Neural progenitor cell (in vitro differentiated cells): ENCODE measurements around the gene RASSF5.

Experiments used
- EZH2 ChIP-seq: fragments of 200-600 bp; sonication (generic); IDR thresholded peaks from 2 replicates; pipeline ENCODE4 v1.6.1; 2017; ENCODE audit warnings: antibody characterized with exemption, mild to moderate bottlenecking, moderate library complexity
- TF ChIP-seq, protein P1 (sequence below): fragments of 200-600 bp; sonication (generic); IDR thresholded peaks from 2 replicates; pipeline ENCODE4 v1.5.1; 2017; ENCODE audit warnings: antibody characterized with exemption, mild to moderate bottlenecking

DNA sequence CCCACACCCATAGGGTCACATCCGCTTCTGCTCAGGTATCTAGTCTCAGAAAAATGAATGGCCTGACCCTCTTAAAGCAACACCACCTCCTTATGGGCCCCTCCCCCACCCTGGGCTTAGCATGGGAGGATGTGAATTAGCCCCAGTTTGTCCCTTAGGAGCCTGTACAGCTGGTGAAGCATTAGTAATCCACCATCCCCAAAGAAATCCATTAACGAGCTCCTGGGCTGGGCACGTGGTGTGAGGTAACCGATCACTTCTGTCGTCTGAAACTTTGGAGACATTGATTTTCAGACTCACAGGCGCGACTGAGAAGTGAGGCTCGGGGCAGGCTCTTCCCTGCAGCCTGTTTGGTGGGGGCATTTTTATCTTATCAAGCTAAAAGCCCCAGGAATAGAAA lies 10.5 kb downstream of the RASSF5 start:
- TF ChIP-seq, protein P1, sequence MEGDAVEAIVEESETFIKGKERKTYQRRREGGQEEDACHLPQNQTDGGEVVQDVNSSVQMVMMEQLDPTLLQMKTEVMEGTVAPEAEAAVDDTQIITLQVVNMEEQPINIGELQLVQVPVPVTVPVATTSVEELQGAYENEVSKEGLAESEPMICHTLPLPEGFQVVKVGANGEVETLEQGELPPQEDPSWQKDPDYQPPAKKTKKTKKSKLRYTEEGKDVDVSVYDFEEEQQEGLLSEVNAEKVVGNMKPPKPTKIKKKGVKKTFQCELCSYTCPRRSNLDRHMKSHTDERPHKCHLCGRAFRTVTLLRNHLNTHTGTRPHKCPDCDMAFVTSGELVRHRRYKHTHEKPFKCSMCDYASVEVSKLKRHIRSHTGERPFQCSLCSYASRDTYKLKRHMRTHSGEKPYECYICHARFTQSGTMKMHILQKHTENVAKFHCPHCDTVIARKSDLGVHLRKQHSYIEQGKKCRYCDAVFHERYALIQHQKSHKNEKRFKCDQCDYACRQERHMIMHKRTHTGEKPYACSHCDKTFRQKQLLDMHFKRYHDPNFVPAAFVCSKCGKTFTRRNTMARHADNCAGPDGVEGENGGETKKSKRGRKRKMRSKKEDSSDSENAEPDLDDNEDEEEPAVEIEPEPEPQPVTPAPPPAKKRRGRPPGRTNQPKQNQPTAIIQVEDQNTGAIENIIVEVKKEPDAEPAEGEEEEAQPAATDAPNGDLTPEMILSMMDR: no peak
- no peak for TF ChIP-seq EZH2
